NCI-H1105 (cell line): ENCODE results near the gene LRRC14B.
A peak's percentile ranks its signal among the peaks of the same experiment; 100 is the strongest.

ENCODE experiments used
- DNase-seq: peaks from one replicate; lab custom pipeline; 2025; lab: John Stamatoyannopoulos, UW

The LRRC14B gene

GRCh38 chr5:174876-175465 lies 16.3 kb upstream of the LRRC14B start:
- no peak for DNase-seq

GRCh38 chr5:176296-176823 lies 14.9 kb upstream of the LRRC14B start:
- no peak for DNase-seq

- peak; percentile 3 for DNase-seq
Measured at GRCh38 chr5:178110-178509, 13.2 kb upstream of the LRRC14B start.

- no peak for DNase-seq
Measured at GRCh38 chr5:179401-179800, 11.9 kb upstream of the LRRC14B start.

GRCh38 chr5:180286-180918 lies 10.9 kb upstream of the LRRC14B start:
- DNase-seq, result no peak

- DNase-seq, result no peak
Measured at GRCh38 chr5:181160-181559, 10.1 kb upstream of the LRRC14B start.

GRCh38 chr5:181566-181965 lies 9.7 kb upstream of the LRRC14B start:
- no peak for DNase-seq

- no peak for DNase-seq
Measured at GRCh38 chr5:182126-182525, 9.2 kb upstream of the LRRC14B start.

GRCh38 chr5:184471-184870 lies 6.8 kb upstream of the LRRC14B start:
- no peak for DNase-seq

GRCh38 chr5:185095-186070 lies 5.9 kb upstream of the LRRC14B start:
- no peak for DNase-seq

GRCh38 chr5:186091-187041 lies 4.9 kb upstream of the LRRC14B start:
- DNase-seq, result no peak

GRCh38 chr5:187042-187431 lies 4.3 kb upstream of the LRRC14B start:
- DNase-seq, result no peak

- peak; percentile 7 for DNase-seq
Measured at GRCh38 chr5:187617-188451, 3.5 kb upstream of the LRRC14B start.

- peak; percentile 89 for DNase-seq
Measured at GRCh38 chr5:188488-189481, 2.5 kb upstream of the LRRC14B start.

GRCh38 chr5:189486-189885 lies 1.8 kb upstream of the LRRC14B start:
- no peak for DNase-seq

GRCh38 chr5:189976-190365 lies 1.3 kb upstream of the LRRC14B start:
- DNase-seq, result no peak

- DNase-seq, result no peak
Measured at GRCh38 chr5:190366-191035, 794 bp upstream of the LRRC14B start.

- no peak for DNase-seq
Measured at GRCh38 chr5:191949-192690, 825 bp downstream of the LRRC14B start.
